Measurements from ENCODE around the gene LEMD1. TPM values are rescaled to one million over a fixed set of nuclear protein-coding genes. Genes with fewer than 3 reads are reported as not detected.

The LEMD1 gene
- total and polyA plus RNA-seq, 8 donors: 0.95 to 3.7 (median 1.7) TPM; not detected in 5

DNA sequence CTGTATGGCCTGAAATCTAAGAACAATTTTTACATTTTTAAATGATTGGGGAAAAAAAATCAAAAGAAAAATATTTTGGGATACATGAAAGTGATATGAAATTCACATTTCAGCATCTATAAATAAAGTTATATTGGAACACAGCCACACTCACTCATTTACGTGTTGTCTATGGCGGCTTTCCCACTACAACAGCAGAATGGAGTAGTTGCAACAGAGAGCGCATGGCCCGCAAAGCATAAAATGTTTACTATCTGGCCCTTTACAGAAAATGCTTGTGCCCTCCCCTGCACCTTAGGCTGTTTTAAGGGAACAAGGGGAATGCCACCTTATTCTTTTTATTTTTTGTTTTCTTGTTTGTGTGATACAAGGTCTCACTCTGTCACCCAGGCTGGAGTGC is 68.7 kb downstream of the LEMD1 start:
- H3K4me1 ChIP-seq: peaks cover 0 to 22% (median 17%) of the 10 kb centered on the region in 4 donors
- no peaks in the 10 kb centered on the region for H3K9me3 ChIP-seq
- no peak overlapping the region for H3K27ac ChIP-seq
- DNase-seq: no peak
- no peaks in the 10 kb centered on the region for H3K36me3 ChIP-seq
- WGBS, 5 donors: 82 to 85% (median 83%) methylated on average over 4 of the region's 4 CpGs
- intact Hi-C loops (cut with DNase I; ENCODE audit: low total_unique reads): loop anchor here (5.0 kb wide), 1 partner anchor 134 kb away; no protein-coding TSS in a partner anchor
- TF ChIP-seq POLR2AphosphoS5 (IDR thresholded peaks at IDR 0.05) (no peak), CTCF (IDR thresholded peaks at IDR 0.05) (no peak), EP300 (IDR thresholded peaks at IDR 0.05) (no peak), POLR2A (IDR thresholded peaks at IDR 0.05) (no peak)
- no peak overlapping the region for H3K4me3 ChIP-seq
- H3K27me3 ChIP-seq: peaks cover 0 to 27% (median 0%) of the 10 kb centered on the region in 3 donors

- H3K9me3 ChIP-seq: no peaks in the 10 kb centered on the region
- TF ChIP-seq CTCF (IDR thresholded peaks at IDR 0.05) (no peak), EP300 (IDR thresholded peaks at IDR 0.05) (no peak), POLR2AphosphoS5 (IDR thresholded peaks at IDR 0.05) (no peak), POLR2A (IDR thresholded peaks at IDR 0.05) (no peak)
- DNase-seq: peak; percentile 38 to 83
- intact Hi-C loops (cut with DNase I; ENCODE audit: low total_unique reads): loop anchor here (5.0 kb wide), 1 partner anchor 135 kb away; no protein-coding TSS in a partner anchor
- H3K27me3 ChIP-seq: peaks cover 0 to 37% (median 0%) of the 10 kb centered on the region in 3 donors
- H3K27ac ChIP-seq: no peak overlapping the region
- peaks cover 0 to 22% (median 17%) of the 10 kb centered on the region in 4 donors for H3K4me1 ChIP-seq
- H3K36me3 ChIP-seq: no peaks in the 10 kb centered on the region
- 70 to 80% (median 75%) methylated on average over 11 of the region's 11 CpGs for WGBS, 5 donors
- H3K4me3 ChIP-seq: no peak overlapping the region
Measured at GRCh38 chr1:205351984-205352713, 69.7 kb downstream of the LEMD1 start.

DNA sequence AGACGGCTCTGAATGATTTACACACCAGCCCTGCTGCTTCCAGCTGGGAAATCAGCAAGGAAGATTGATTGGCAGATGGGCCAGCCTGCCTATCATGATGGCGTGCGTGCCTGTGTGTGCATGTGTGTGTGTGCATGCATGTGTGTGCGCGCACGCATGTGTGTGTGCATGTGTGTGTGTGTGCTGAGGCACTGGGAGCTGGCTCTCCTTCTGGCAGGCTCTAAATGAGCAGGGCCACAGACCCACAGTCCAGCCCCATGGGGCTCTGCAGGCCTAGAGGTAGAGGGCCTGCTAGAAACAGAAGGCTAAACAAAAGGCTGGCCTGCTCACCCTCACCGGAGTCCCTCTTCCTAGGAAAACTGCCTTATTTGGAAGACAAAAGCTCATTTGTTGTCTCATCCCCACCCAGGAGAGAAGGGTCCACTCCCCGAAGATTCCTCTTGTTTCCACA is 71.1 kb downstream of the LEMD1 start:
- WGBS, 5 donors: 69 to 85% (median 75%) methylated on average over 8 of the region's 8 CpGs
- Histone ChIP-seq H3K27me3 (peaks cover 0 to 52% (median 0%) of the 10 kb centered on the region in 3 donors), H3K4me3 (no peak overlapping the region), H3K4me1 (peaks cover 0 to 20% (median 17%) of the 10 kb centered on the region in 4 donors), H3K27ac (no peak overlapping the region), H3K36me3 (no peaks in the 10 kb centered on the region), H3K9me3 (no peaks in the 10 kb centered on the region)
- no peak for DNase-seq
- intact Hi-C loops (cut with DNase I; ENCODE audit: low total_unique reads): loop anchor here (5.0 kb wide), 1 partner anchor 137 kb away; no protein-coding TSS in a partner anchor
- TF ChIP-seq POLR2AphosphoS5 (IDR thresholded peaks at IDR 0.05) (no peak), CTCF (IDR thresholded peaks at IDR 0.05) (no peak), EP300 (IDR thresholded peaks at IDR 0.05) (no peak), POLR2A (IDR thresholded peaks at IDR 0.05) (no peak)

DNA sequence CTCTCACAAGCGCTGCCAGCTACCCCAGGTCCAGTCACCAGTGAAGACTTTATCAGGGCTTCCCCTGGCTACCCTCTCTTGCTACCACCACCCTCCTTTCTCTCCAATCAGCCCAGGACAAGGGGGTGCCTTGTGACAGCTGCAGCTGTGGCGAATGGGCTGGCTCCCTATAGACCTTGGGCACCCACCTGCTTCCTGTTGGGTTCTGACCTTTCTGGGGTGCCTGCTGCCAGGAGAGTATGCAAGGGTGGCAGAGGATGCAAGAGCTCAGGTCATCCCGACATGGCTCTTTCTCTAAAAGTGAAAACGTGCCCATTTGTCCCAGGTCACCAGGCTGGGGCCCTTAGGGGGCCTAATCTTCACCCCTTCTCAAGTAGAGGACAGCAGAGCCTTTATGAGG is 71.7 kb downstream of the LEMD1 start:
- H3K27me3 ChIP-seq: peaks cover 0 to 57% (median 0%) of the 10 kb centered on the region in 3 donors

More for the DNA sequence above, 71.7 kb downstream of the LEMD1 start:
- Histone ChIP-seq H3K36me3 (no peaks in the 10 kb centered on the region), H3K9me3 (no peaks in the 10 kb centered on the region), H3K4me3 (no peak overlapping the region), H3K27ac (no peak overlapping the region), H3K4me1 (peaks cover 0 to 14% (median 14%) of the 10 kb centered on the region in 4 donors)
- TF ChIP-seq POLR2AphosphoS5 (IDR thresholded peaks at IDR 0.05): no peak
- TF ChIP-seq POLR2A (IDR thresholded peaks at IDR 0.05): no peak
- TF ChIP-seq CTCF (IDR thresholded peaks at IDR 0.05): no peak
- TF ChIP-seq EP300 (IDR thresholded peaks at IDR 0.05): no peak
- no peak for DNase-seq
- intact Hi-C loops (cut with DNase I; ENCODE audit: low total_unique reads): loop anchor here (5.0 kb wide), 1 partner anchor 137 kb away; no protein-coding TSS in a partner anchor
- WGBS, 5 donors: 75 to 85% (median 78%) methylated on average over 4 of the region's 4 CpGs

Measured in stomach (tissue), 9 donors.